Natural killer cell (primary cell): ENCODE measurements around the gene FYN. TPM values are rescaled to one million over a fixed set of nuclear protein-coding genes. Genes with fewer than 3 reads are reported as not detected.

Source experiments
- ATAC-seq, 3 donors: fragments of 150-1000 bp in 2 of 3; fragments of 200-7000 bp in 1 of 3; cut with Tn5 transposase; 1 replicate in 1 of 3; 2 replicates in 2 of 3; pipeline ENCODE4 v1.10.0; 2021; ENCODE audit warnings: mild to moderate bottlenecking in 2 of 3, moderate library complexity in 2 of 3
- DNase-seq, 2 donors: peaks; one replicate each; pipeline versions ENCODE4 v3.0.0 to v3.0.0-alpha.2; 2013 to 2021; ENCODE audit warnings: mixed read lengths in 1 of 2
- H3K27ac ChIP-seq: one replicate; pipeline ENCODE4 v1.5.1; 2013; ENCODE audit warnings: mild to moderate bottlenecking, low read length
- H3K27me3 ChIP-seq: one replicate; pipeline ENCODE4 v1.6.1; 2013; ENCODE audit warnings: low read length; ENCODE audit not compliant: control insufficient read depth, insufficient read depth
- H3K36me3 ChIP-seq: one replicate; pipeline ENCODE4 v1.6.1; 2013; ENCODE audit warnings: low read length; ENCODE audit not compliant: control insufficient read depth, insufficient read depth
- H3K4me1 ChIP-seq: one replicate; pipeline ENCODE4 v1.6.1; 2013; ENCODE audit warnings: low read length; ENCODE audit not compliant: control insufficient read depth, insufficient read depth
- H3K4me3 ChIP-seq: one replicate; pipeline ENCODE4 v1.5.1; 2013; ENCODE audit warnings: low read length
- H3K9me3 ChIP-seq: one replicate; pipeline ENCODE4 v1.6.1; 2013; ENCODE audit warnings: low read length; ENCODE audit not compliant: control insufficient read depth, insufficient read depth
- H3K27ac Mint-ChIP-seq, 2 donors: one replicate each; pipeline ENCODE4 v1.8.0; 2022; ENCODE audit warnings: mild to moderate bottlenecking in 2 of 2, mixed read lengths in 2 of 2, moderate library complexity in 1 of 2
- H3K27me3 Mint-ChIP-seq, 2 donors: one replicate each; pipeline ENCODE4 v1.8.0; 2022; ENCODE audit warnings: low read depth in 2 of 2, mixed read lengths in 2 of 2
- H3K36me3 Mint-ChIP-seq: one replicate; pipeline ENCODE4 v1.8.0; 2022; ENCODE audit warnings: mixed read lengths
- H3K4me1 Mint-ChIP-seq, 2 donors: one replicate each; pipeline ENCODE4 v1.8.0; 2022; ENCODE audit warnings: mixed read lengths in 2 of 2
- H3K4me3 Mint-ChIP-seq: one replicate; pipeline ENCODE4 v1.8.0; 2022; ENCODE audit warnings: mild to moderate bottlenecking, moderate library complexity, mixed read lengths
- H3K9me3 Mint-ChIP-seq, 2 donors: one replicate each; pipeline ENCODE4 v1.8.0; 2022; ENCODE audit warnings: mixed read lengths in 2 of 2
- CTCF ChIP-seq: fragments of 200-600 bp; IDR thresholded peaks from one replicate; pipeline ENCODE4 v1.8.0; 2022; ENCODE audit warnings: antibody characterized with exemption
- WGBS: methylation state at CpG from one replicate; pipeline ENCODE4 v1.1.7; 2013; ENCODE audit warnings: missing lambda C conversion rate; ENCODE audit not compliant: insufficient coverage; 5-methylcytosine and 5-hydroxymethylcytosine counted together
- intact Hi-C: fragments of 100-400 bp; cut with micrococcal nuclease; formaldehyde crosslinking; loops from one replicate; pipeline ENCODE4 v1.14.2; 2022
- total RNA-seq, 4 donors: library from RNA; stranded (reverse); fragments of 120-200 nt in 1 of 4; gene quantifications; one replicate each; pipeline versions ENCODE4 v1.2.3 to v1.2.4, GENCODE V29; 2013 to 2022

The FYN gene
- total RNA-seq, 3 donors from 2014 or later (not counting 1 experiment from before 2014, with no cell fraction given) = 616 to 757 (median 713) TPM

GRCh38 chr6:111736005-111736608, 137.1 kb downstream of the FYN start:
- H3K27me3 Mint-ChIP-seq = no peaks in the 10 kb centered on the region
- H3K4me3 ChIP-seq = no peak overlapping the region
- peaks cover 35% of the 10 kb centered on the region for H3K36me3 ChIP-seq
- intact Hi-C loops = loop anchor here (2.0 kb wide), 2 partner anchors 15 to 29 kb away; no protein-coding TSS in a partner anchor
- peak overlapping the region; percentile 66 for H3K4me3 Mint-ChIP-seq
- peaks cover 97% of the 10 kb centered on the region in 2 donors for H3K4me1 Mint-ChIP-seq
- H3K27ac Mint-ChIP-seq = peak overlapping the region; percentile 90 to 100
- ATAC-seq (peak in 1 of 3 donors; percentile 19), DNase-seq (no peak)
- no peaks in the 10 kb centered on the region for H3K27me3 ChIP-seq
- H3K27ac ChIP-seq = peak overlapping the region; percentile 84
- peaks cover 96% of the 10 kb centered on the region for H3K4me1 ChIP-seq
- H3K36me3 Mint-ChIP-seq = no peaks in the 10 kb centered on the region
- TF ChIP-seq CTCF = no peak
- peaks cover 9% of the 10 kb centered on the region for H3K9me3 ChIP-seq
- H3K9me3 Mint-ChIP-seq = no peaks in the 10 kb centered on the region
- WGBS = 75% methylated on average over 3 of the region's 4 CpGs

GRCh38 chr6:111734068-111735061, 138.9 kb downstream of the FYN start:
- TF ChIP-seq CTCF = no peak
- WGBS = 64% methylated on average over 4 of the region's 4 CpGs
- H3K4me3 Mint-ChIP-seq = peak overlapping the region; percentile 66

GRCh38 chr6:111732390-111732789, 140.9 kb downstream of the FYN start:
- Histone ChIP-seq H3K4me1 (peaks cover 77% of the 10 kb centered on the region), H3K36me3 (peaks cover 20% of the 10 kb centered on the region), H3K4me3 (no peak overlapping the region), H3K9me3 (peaks cover 9% of the 10 kb centered on the region), H3K27me3 (no peaks in the 10 kb centered on the region), H3K27ac (peak overlapping the region; percentile 84)
- Mint-ChIP-seq H3K4me1 (peaks cover 93 to 96% of the 10 kb centered on the region in 2 donors), H3K4me3 (peak overlapping the region; percentile 62), H3K27ac (peak overlapping the region; percentile 90 to 100), H3K36me3 (no peaks in the 10 kb centered on the region), H3K27me3 (no peaks in the 10 kb centered on the region), H3K9me3 (no peaks in the 10 kb centered on the region)
- ATAC-seq (no peak), DNase-seq (no peak)
- TF ChIP-seq CTCF = no peak
- 87% methylated on average over 6 of the region's 7 CpGs for WGBS
- intact Hi-C loops = loop anchor here (1.0 to 5.0 kb wide), 3 partner anchors 15 to 105 kb away; no protein-coding TSS in a partner anchor

More at GRCh38 chr6:111734068-111735061, 138.9 kb downstream of the FYN start:
- Mint-ChIP-seq H3K27ac (peak overlapping the region; percentile 90 to 100), H3K36me3 (no peaks in the 10 kb centered on the region), H3K27me3 (no peaks in the 10 kb centered on the region), H3K9me3 (no peaks in the 10 kb centered on the region), H3K4me1 (peaks cover 97% of the 10 kb centered on the region in 2 donors)
- Histone ChIP-seq H3K4me3 (no peak overlapping the region), H3K27me3 (no peaks in the 10 kb centered on the region), H3K36me3 (peaks cover 34% of the 10 kb centered on the region), H3K9me3 (peaks cover 9% of the 10 kb centered on the region), H3K4me1 (peaks cover 92% of the 10 kb centered on the region), H3K27ac (peak overlapping the region; percentile 84)
- intact Hi-C loops = loop anchor here (5.0 kb wide), 1 partner anchor 103 kb away; no protein-coding TSS in a partner anchor
- ATAC-seq (peak in 2 of 3 donors; percentile 26 to 38), DNase-seq (peak in 1 of 2 donors; percentile 59)
